GM21619 (cell line): ENCODE measurements around the gene TRAPPC5.
"Not testable (repeated sequence)": the region's sequence is repeated elsewhere in the genome, so short reads cannot be mapped to it uniquely, and the experiment has no call there.

Source experiments
- ATAC-seq: cut with Tn5 transposase; IDR thresholded peaks from one replicate; pipeline ENCODE4 v1.9.1; 2021; ENCODE audit not compliant: unreplicated experiment

Gene TRAPPC5

DNA sequence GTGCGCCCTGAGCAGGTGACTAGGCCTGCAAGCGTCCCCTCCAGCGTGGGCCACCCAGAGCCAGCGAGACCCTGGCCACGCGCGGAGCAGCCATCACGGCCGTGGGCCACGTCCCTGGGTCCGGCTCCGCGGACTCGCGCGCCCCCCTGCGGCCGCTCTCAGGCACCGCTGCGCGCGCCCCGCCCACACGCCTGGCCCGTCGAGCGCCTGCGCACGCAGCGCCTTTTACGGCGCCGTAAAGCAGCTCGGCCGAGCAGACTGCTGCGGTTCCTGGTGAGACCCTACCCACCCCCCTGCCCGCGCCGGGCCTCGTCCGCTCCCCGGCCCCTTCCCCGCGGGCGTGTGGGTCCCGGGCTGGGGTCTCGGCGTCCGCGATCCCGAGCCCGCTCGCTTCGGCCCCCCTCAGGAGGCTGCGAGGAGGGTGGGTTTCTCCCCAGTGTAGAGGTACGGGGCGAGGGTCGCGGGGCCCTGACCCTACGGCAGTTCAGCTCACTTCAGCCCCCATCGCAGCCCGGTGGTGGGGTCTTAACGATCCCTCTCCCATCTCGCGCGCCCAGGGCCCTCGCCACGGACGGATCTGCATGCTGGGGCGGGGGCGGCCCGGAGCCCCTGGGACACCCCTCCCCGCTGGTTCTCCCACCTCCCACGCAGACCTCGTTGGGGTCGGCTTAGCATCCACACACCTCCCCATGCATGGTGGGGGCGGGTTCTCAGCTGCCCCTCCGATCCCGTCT, at the start of gene TRAPPC5:
TRAPPC5 (plus strand) TSS at position 228 of the 734 bp plus-strand sequence. CDS start 1,421 bp downstream, outside the sequence.
- no peak for ATAC-seq

GRCh38 chr19:7631577-7631976, 49.1 kb upstream of the TRAPPC5 start:
- no peak for ATAC-seq

DNA sequence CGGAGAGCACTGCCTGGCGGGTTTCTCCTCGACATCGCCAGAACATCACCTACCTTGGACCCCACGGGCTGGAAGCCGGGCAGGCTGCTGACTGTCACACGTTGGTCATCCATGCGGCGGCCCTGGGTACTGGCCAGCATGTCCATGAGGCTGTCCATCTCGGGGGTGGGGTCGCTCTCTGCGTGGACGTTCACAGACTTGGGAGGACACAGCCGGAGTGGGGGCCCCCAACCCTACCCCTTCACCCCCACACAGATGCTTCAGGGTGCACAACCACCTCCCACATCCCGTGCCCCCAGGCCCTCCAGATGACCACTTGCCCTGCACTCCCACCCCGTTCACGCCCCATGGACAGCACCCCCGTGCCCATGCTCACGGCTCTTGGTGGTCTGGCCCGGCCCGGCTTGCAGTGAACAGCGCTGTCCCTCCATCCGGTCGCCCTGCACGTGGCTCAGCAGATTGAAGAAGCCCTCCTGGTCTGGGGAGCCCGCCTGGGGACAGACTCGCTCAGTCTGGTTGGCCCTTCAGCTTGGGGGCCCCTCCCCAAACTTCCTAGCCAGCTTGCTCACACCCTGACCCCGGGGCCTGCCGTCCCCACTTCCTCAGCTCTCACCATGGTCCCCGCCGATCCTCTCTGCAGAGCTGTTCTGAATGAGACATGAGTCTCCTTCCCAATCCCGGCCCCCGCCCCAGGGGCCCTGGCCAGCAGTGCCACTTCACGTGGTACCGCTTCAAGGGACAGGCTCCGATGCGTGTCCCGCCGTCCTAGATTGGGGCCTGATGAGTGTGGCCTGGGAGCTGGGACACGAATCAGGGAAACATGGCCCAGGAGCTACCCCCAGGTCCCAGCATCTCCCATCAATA, 48.1 kb upstream of the TRAPPC5 start:
- no peak for ATAC-seq

DNA sequence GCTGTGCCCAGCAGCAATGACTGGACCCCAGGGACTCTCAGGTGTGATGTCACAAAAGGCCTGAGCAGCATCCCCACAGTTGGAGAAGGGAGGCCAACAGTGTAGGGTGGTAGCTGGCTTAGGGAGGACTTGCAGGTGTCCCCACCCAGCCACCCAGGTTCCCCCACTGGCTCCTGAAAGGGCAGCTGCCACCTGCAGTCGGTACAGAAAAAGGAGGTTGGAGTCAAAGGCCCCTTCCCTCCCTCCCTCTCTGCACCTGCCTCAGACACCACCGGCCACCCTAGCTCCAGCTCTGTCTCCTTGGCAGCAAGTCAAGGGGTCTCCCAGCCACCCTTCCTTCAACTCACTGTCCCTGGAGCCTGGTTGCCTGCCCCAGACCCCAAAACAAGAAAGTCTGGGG, 46.9 kb upstream of the TRAPPC5 start, which contains the start of gene PCP2:
PCP2 (minus strand) TSS at position 22 of the 400 bp plus-strand sequence. CDS start 262 bp downstream, outside the sequence.
- ATAC-seq = no peak

GRCh38 chr19:7635670-7636069, 45.0 kb upstream of the TRAPPC5 start:
- ATAC-seq = no peak

DNA sequence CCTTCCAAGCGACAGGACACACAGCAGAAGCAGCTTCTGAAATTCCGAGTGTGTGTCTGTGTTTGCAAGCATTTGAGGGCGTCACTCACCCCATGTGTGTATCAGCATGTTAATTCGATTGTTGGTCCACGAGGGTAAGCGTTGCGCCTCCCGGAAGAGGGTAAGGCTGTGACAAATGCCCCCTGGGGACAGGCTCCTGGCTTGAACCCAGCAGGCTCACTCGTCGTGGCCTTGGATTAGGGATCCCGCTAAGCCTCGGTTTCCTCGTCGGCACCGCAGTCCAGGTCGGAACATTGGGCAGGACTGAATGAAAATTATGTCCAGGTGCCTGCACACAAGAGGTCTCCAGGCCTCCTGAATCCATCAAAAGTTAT, 44.3 kb upstream of the TRAPPC5 start:
- no peak for ATAC-seq

DNA sequence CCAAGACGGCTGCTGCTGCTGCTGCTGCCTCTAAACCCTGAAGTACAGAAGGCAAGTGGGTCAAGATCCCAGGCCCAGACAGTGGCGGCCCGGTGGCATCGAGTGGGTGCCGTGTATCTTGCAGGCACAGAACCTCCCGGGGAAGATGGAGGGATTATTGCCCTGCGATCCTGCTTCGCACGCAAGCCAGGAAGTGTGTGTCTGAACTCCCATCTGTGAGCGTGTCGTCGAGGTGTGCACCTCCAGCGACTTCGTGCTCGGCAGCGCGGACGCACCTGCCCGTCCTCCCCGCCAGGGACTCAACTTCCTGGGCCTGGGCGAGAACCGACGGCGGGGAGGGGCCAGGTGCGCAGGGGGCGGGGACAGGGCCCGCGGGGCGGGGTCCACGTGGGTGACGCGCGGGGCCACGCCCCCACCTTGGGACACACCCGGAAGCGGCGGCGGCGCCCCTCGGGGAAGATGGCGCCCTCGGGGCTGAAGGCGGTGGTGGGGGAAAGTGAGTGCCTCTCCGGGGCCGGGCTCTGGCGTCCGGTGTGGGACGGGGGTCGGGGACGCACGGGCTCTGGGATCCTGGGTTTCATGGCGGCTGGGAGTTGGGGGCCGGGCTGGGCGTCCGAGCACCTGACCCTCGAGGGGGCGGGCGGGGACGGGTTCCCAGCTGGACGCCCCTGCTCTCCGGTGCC, 43.8 kb upstream of the TRAPPC5 start, which contains the start of gene STXBP2:
STXBP2 (plus strand) TSS at position 420 of the 683 bp plus-strand sequence; CDS start at position 460, 40 bp downstream.
- ATAC-seq = no peak

GRCh38 chr19:7637374-7638256, 43.0 kb upstream of the TRAPPC5 start:
- no peak for ATAC-seq

DNA sequence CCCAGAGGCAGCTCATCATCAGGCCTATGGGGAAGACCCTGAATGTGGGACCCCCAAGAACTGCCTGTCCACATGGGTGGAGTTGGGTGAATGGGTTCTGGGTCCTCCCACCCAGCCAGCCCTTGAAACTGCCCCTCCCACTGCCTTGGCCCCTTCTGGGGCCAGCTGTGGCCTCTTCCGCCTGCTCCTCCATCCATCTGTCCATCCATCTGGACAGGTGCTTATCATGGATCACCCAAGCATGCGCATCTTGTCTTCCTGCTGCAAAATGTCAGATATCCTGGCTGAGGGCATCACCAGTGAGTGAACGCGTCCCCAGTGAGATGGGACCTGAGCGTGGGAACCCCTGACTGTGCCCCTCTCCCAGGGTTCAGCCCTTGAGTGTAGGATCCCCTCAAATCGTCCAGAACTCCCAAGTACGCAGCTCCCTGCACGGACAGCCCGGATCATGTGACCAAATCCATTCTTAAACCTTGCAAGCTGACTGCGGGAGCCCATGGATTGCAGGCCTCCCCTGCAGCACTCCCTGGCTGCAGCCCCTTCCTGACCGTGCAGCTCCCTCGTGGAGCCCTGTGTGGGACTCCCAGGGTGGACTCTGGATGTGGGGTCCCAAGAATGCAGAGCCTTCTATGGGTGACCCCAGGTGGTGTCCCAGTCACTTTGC, 41.7 kb upstream of the TRAPPC5 start:
- ATAC-seq = no peak

- no peak for ATAC-seq
These were observed 40.7 kb upstream of the TRAPPC5 start for GRCh38 chr19:7639863-7640348.

- no peak for ATAC-seq
These were observed 39.8 kb upstream of the TRAPPC5 start for GRCh38 chr19:7640803-7641202.

DNA sequence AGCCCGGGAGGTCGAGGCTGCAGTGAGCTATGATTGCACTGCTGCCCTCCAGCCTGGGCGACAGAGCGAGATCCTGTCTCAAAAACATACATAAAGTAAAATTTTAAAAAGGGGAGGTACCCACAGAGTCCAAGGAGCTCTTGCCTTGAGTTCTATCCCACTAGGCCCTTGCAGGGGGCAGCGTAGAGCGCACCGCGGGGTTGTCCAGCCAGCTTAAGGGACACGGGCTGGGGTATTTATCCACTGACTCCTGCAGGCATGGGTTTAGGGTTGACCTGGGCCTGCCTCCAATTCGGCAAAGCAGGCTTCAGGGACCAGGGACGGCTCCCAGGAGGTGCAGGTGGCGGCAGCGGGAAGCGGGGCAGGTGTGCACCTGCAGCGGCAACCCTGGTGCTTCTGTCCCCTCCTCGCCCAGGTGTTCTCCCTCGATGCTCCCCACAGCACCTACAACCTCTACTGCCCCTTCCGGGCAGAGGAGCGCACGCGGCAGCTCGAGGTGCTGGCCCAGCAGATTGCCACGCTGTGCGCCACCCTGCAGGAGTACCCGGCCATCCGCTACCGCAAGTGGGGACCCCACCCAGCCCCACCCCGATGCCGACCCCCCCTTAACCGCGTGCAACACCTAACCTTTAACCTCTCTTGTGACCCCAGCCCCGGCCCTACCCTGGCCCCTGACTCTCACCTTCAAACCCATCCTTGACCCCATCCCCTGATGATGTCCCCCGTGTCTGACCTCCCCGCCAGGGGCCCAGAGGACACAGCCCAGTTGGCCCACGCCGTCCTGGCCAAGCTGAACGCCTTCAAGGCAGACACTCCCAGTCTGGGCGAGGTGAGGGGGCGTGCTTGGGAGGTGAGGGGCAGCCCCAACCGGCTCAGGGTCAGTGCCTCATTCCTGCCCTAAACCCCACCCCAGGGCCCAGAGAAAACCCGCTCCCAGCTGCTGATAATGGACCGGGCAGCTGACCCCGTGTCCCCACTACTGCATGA, 39.0 kb upstream of the TRAPPC5 start:
- ATAC-seq = no peak

DNA sequence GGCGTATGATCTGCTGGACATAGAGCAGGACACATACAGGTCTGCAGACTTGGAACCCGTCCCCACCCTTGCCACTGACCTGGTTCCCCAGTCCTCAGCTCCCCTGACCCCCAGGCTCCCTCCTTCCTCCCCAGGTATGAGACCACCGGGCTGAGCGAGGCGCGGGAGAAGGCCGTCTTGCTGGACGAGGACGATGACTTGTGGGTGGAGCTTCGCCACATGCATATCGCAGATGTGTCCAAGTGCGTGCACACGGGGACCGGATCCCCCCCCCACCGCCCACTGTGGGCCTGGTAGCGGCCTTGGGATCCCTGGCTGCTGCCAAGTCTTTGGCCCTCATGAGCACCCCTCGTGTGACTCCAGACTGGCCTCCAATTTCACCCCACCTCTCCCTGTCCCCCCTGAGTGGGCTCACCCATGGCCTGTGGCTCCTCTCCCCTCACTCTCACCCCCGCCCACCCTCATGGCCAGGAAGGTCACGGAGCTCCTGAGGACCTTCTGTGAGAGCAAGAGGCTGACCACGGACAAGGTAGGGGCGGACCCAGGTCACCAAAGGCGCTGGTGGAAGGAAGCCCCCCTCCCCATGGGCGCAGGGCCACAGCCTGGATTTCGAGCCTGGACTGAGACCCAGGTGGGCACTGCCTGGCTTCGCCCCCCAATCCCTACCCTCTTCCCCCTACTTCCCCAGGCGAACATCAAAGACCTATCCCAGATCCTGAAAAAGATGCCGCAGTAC, 38.2 kb upstream of the TRAPPC5 start:
- no peak for ATAC-seq

DNA sequence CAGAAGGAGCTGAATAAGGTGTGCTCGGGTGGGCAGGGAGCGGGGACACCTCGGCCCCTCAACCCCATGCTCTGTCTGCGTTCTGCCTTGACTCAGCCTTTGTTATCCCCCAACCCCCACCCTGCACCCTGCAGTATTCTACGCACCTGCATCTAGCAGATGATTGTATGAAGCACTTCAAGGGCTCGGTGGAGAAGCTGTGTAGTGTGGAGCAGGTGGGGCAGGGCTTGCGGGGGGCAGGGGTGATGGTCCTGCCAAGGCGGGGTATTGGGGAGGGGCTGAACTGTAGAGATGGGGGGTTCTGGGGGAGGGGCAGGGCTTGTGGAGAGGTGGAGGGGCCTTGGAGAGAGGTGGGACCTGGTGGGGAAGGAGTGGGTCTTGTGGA, 37.6 kb upstream of the TRAPPC5 start:
- no peak for ATAC-seq

GRCh38 chr19:7643629-7644549, 36.7 kb upstream of the TRAPPC5 start:
- ATAC-seq = not testable (repeated sequence)

DNA sequence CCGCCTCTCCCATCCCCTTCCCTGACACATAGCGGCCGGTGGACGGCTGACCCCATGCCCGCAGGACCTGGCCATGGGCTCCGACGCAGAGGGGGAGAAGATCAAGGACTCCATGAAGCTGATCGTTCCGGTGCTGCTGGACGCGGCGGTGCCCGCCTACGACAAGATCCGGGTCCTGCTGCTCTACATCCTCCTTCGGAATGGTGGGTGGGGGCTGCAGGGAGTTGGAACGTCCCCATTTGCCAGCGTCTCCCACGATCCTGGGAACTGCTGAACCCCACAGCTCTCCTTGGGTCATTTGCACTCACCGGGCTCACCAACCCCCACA, 36.1 kb upstream of the TRAPPC5 start:
- ATAC-seq = no peak

DNA sequence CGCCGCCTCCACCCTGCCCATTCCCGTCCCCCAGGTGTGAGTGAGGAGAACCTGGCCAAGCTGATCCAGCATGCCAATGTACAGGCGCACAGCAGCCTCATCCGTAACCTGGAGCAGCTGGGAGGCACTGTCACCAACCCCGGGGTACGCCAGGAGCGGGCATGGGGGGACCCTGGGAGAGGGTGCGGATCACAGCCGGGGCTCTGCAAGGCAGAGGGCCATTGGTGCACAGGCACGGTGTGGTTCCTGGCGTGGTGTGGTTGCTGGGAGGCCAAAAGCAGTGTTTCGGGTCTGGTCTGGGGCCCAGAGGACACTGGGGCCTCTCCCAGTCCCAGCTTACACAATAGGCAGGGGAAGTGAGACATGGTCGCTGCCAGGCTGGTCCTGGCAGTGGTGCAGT, 35.5 kb upstream of the TRAPPC5 start:
- ATAC-seq = no peak
